Measurements from ENCODE around the gene LRPAP1.

Gene LRPAP1

GRCh38 chr4:3498901-3499510 is 33.2 kb downstream of the LRPAP1 start:
- DNase-seq, result no peak

- no peak for DNase-seq
These were observed 33.8 kb downstream of the LRPAP1 start for GRCh38 chr4:3498407-3498806.

GRCh38 chr4:3497523-3498389 is 34.5 kb downstream of the LRPAP1 start:
- DNase-seq, result no peak

GRCh38 chr4:3497095-3497494 is 35.1 kb downstream of the LRPAP1 start:
- no peak for DNase-seq

GRCh38 chr4:3496021-3496420 is 36.2 kb downstream of the LRPAP1 start:
- no peak for DNase-seq

- no peak for DNase-seq
These were observed 36.8 kb downstream of the LRPAP1 start for GRCh38 chr4:3495204-3495975.

- no peak for DNase-seq
These were observed 37.8 kb downstream of the LRPAP1 start for GRCh38 chr4:3494462-3494871.

- DNase-seq, result no peak
These were observed 38.3 kb downstream of the LRPAP1 start for GRCh38 chr4:3493720-3494461.

GRCh38 chr4:3492741-3493719 is 39.2 kb downstream of the LRPAP1 start:
- DNase-seq, result no peak

- no peak for DNase-seq
These were observed 40.4 kb downstream of the LRPAP1 start for GRCh38 chr4:3491681-3492405.

GRCh38 chr4:3489451-3489962 is 42.7 kb downstream of the LRPAP1 start:
- DNase-seq, result no peak

- DNase-seq, result no peak
These were observed 43.4 kb downstream of the LRPAP1 start for GRCh38 chr4:3488820-3489219.

GRCh38 chr4:3487861-3488260 is 44.4 kb downstream of the LRPAP1 start:
- no peak for DNase-seq

- DNase-seq, result peak in 1 of 2 donors; percentile 24
These were observed 45.4 kb downstream of the LRPAP1 start for GRCh38 chr4:3486541-3487540.

- DNase-seq, result no peak
These were observed 46.2 kb downstream of the LRPAP1 start for GRCh38 chr4:3485886-3486540.

- DNase-seq, result no peak
These were observed 47.0 kb downstream of the LRPAP1 start for GRCh38 chr4:3485011-3485791.

GRCh38 chr4:3484057-3484973 is 47.9 kb downstream of the LRPAP1 start:
- DNase-seq, result no peak

All from hippocampal formation (tissue), 2 donors.